Thoracic aorta endothelial cell (primary cell): ENCODE results near the gene MAGOHB. TPM values are rescaled to one million over a fixed set of nuclear protein-coding genes. Genes with fewer than 3 reads are reported as not detected.

Experiments used
- total RNA-seq: library from RNA; depleted of rRNA; stranded (reverse); fragments of >200 nt; gene quantifications from 2 replicates; pipeline ENCODE4 v1.2.3, GENCODE V29; 2012

Gene MAGOHB
- total RNA-seq, result 31.6 and 36.4 TPM in 2 replicates

DNA sequence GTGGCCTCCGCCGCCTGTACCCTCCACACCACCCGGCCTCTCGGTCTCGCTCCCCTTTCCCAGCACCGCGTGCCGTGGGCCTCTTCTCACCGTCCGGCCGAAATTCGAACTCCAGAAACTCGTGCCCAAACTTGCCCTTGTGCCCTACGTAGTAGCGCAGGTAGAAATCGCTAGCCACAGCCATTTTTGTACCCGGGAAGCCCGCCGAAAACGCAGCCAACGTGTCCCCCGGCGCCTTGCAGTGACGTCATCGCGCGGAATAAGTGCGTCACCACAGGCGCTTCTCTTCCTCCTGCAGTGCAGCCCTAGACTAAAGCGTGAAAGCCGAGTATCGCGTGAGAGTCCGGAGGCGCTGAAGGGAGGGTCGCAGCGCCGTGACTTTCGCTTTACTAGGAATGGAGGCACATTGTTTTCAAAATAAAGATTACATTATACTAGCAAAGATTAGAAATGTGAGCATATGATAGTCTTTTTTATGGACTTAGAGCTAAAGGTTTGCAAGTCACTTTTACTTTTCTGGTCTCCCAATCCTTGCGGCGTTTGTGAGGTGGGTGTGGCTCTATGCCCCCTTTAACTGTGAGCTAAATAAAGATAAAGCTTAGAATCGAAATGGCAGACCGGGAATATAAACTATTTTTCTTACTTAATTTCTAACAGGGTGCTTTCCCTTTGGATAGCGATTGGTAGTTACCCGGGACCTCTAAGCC lies at the start of gene MAGOHB:
Gene MAGOHB, minus strand, starts transcription at position 261 of the 707 bp plus-strand sequence. Its CDS starts 77 bp downstream, at position 184.

Other genes starting within 250 kb of the MAGOHB start
- gene KLRK1, start 223.6 kb downstream of the MAGOHB start, total RNA-seq, result not detected in 2 replicates
- not detected in 2 replicates for gene KLRC4, start 203.9 kb downstream of the MAGOHB start, total RNA-seq
- 0.13 TPM in 1 of 2 replicates, not detected in the other for gene KLRC3, start 193.0 kb downstream of the MAGOHB start, total RNA-seq
- not detected in 2 replicates for gene KLRC2, start 177.6 kb downstream of the MAGOHB start, total RNA-seq
- gene KLRC1, start 160.2 kb downstream of the MAGOHB start, total RNA-seq, result not detected in 2 replicates
- 1.5 and 1.7 TPM in 2 replicates for gene EIF2S3B, start 107.7 kb downstream of the MAGOHB start, total RNA-seq
- gene STYK1, start 60.4 kb upstream of the MAGOHB start, total RNA-seq, result 12.3 and 14.4 TPM in 2 replicates
- 395 and 439 TPM in 2 replicates for gene YBX3, start 109.7 kb upstream of the MAGOHB start, total RNA-seq
- gene TAS2R7, start 189.0 kb upstream of the MAGOHB start, total RNA-seq, result 0.13 and 0.14 TPM in 2 replicates
- not detected in 2 replicates for gene TAS2R8, start 193.7 kb upstream of the MAGOHB start, total RNA-seq
- gene TAS2R9, start 196.6 kb upstream of the MAGOHB start, total RNA-seq, result 0.13 TPM in 1 of 2 replicates, not detected in the other
- gene TAS2R10, start 212.7 kb upstream of the MAGOHB start, total RNA-seq, result 1.1 TPM in 2 replicates
- 1.9 and 2.3 TPM in 2 replicates for gene PRR4, start 235.9 kb upstream of the MAGOHB start, total RNA-seq